Thyroid gland (tissue), 4 donors: Measurements from ENCODE around the gene HOXC11.

Experiments
- CTCF ChIP-seq, 6 experiments: fragments of 200-600 bp in 3 of 6; fragments of 450-650 bp in 3 of 6; sonication (generic) in 3 of 6; IDR thresholded peaks; one replicate each; pipeline ENCODE4 v1.5.1; 2016 to 2019; ENCODE audit warnings: antibody characterized with exemption in 6 of 6, mild to moderate bottlenecking in 2 of 6, inconsistent platforms in 1 of 6, moderate library complexity in 1 of 6
- POLR2A ChIP-seq, 2 donors: fragments of 450-650 bp; IDR thresholded peaks; one replicate each; pipeline ENCODE4 v1.6.1; 2017; ENCODE audit warnings: antibody characterized with exemption in 2 of 2, mild to moderate bottlenecking in 2 of 2, moderate library complexity in 1 of 2

GRCh38 chr12:54004841-54005530 lies 32.1 kb downstream of the HOXC11 start:
- TF ChIP-seq CTCF (IDR thresholded peaks at IDR 0.05) (no peak), POLR2A (IDR thresholded peaks at IDR 0.05) (no peak)
